Tibial artery (tissue), 4 donors: Measurements from ENCODE around the gene MAP3K14.

ENCODE experiments used
- DNase-seq, 2 donors: peaks; one replicate each; pipeline ENCODE4 v3.0.0-alpha.2; 2019
- H3K27ac ChIP-seq, 2 donors: fragments of 200-600 bp; sonication (generic) in 1 of 2; 1 replicate in 1 of 2; 2 replicates in 1 of 2; pipeline ENCODE4 v1.5.1; 2018 to 2019; ENCODE audit warnings: mild to moderate bottlenecking in 1 of 2
- H3K27me3 ChIP-seq, 2 donors: fragments of 200-600 bp; sonication (generic) in 1 of 2; one replicate each; pipeline versions ENCODE4 v1.5.1 to v1.6.0; 2016 to 2019
- H3K36me3 ChIP-seq, 3 donors: fragments of 200-600 bp; sonication (generic) in 2 of 3; one replicate each; pipeline ENCODE4 v1.5.1; 2016 to 2019; ENCODE audit warnings: mild to moderate bottlenecking in 2 of 3
- H3K4me1 ChIP-seq, 4 donors: fragments of 200-600 bp; sonication (generic) in 2 of 4; 1 replicate in 3 of 4; 2 replicates in 1 of 4; pipeline ENCODE4 v1.5.1; 2016 to 2019
- H3K4me3 ChIP-seq, 2 donors: fragments of 200-600 bp; sonication (generic) in 1 of 2; 1 replicate in 1 of 2; 2 replicates in 1 of 2; pipeline ENCODE4 v1.5.1; 2018 to 2019; ENCODE audit warnings: mild to moderate bottlenecking in 2 of 2
- H3K9me3 ChIP-seq, 3 donors: fragments of 200-600 bp; sonication (generic) in 1 of 3; one replicate each; pipeline ENCODE4 v1.5.1; 2016 to 2019
- intact Hi-C: fragments of 100-400 bp; cut with DNase I; formaldehyde crosslinking; loops from one replicate; pipeline ENCODE4 v1.15.0; 2023; ENCODE audit warnings: low total_unique reads
- TF ChIP-seq, protein P1 (sequence below), 2 experiments: fragments of 200-600 bp in 1 of 2; fragments of 450-650 bp in 1 of 2; IDR thresholded peaks; one replicate each; pipeline ENCODE4 v1.5.1; 2017 to 2019; ENCODE audit warnings: antibody characterized with exemption in 2 of 2, mild to moderate bottlenecking in 1 of 2, moderate library complexity in 1 of 2

The MAP3K14 gene

DNA sequence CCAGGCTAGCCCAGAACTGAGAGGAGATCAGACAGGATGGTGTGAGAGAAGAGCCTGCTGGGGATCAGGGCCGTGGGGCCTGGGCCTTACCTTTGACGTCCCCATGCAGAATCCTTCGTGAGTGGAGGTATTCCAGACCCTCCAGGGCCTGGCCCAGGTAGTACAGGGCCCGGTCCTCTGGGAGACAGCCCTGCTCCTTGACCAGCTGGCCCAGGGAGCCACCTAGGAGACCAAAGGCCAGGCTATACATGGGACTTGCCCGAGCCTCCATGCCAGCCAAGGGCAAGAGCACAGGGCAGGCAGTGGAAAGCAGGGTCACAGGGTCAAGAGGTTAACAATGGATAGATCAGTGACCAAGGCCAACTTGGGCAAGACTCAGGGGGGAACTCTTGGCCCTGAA is 42.8 kb downstream of the MAP3K14 start:
- no peak for DNase-seq

DNA sequence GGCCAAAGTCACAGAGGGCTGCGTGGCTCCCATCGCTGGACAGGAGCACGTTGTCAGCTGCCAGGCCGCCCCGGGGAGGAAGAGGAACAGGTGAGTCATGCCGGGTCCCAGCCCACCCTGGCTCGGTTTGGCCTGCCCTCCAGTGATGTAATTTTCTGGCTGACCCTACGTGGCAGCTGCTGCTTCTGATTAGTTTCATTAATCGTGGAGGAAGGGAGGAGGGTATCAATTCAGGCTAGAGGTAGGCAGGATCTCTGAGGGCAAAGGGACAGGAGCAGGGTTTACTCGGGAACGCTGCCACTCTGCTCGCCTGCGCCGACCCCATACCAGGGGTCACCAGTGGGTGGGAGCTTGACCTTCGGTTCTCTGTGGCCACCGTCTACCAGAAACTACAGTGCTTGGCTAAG is 43.3 kb downstream of the MAP3K14 start:
- intact Hi-C loops = no loop called here
- H3K36me3 ChIP-seq = peaks cover 42 to 61% (median 58%) of the 10 kb centered on the region in 3 donors
- H3K4me3 ChIP-seq = no peak overlapping the region
- H3K27me3 ChIP-seq = no peaks in the 10 kb centered on the region
- H3K4me1 ChIP-seq = peaks cover 3 to 14% (median 12%) of the 10 kb centered on the region in 4 donors
- no peak overlapping the region for H3K27ac ChIP-seq
- TF ChIP-seq, protein P1, sequence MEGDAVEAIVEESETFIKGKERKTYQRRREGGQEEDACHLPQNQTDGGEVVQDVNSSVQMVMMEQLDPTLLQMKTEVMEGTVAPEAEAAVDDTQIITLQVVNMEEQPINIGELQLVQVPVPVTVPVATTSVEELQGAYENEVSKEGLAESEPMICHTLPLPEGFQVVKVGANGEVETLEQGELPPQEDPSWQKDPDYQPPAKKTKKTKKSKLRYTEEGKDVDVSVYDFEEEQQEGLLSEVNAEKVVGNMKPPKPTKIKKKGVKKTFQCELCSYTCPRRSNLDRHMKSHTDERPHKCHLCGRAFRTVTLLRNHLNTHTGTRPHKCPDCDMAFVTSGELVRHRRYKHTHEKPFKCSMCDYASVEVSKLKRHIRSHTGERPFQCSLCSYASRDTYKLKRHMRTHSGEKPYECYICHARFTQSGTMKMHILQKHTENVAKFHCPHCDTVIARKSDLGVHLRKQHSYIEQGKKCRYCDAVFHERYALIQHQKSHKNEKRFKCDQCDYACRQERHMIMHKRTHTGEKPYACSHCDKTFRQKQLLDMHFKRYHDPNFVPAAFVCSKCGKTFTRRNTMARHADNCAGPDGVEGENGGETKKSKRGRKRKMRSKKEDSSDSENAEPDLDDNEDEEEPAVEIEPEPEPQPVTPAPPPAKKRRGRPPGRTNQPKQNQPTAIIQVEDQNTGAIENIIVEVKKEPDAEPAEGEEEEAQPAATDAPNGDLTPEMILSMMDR (IDR thresholded peaks at IDR 0.05) = no peak
- DNase-seq = no peak
- no peaks in the 10 kb centered on the region for H3K9me3 ChIP-seq

More for the DNA sequence above, 42.8 kb downstream of the MAP3K14 start:
- Histone ChIP-seq H3K4me3 (no peak overlapping the region), H3K4me1 (peaks cover 3 to 16% (median 12%) of the 10 kb centered on the region in 4 donors), H3K9me3 (no peaks in the 10 kb centered on the region), H3K27ac (no peak overlapping the region), H3K36me3 (peaks cover 37 to 56% (median 53%) of the 10 kb centered on the region in 3 donors), H3K27me3 (no peaks in the 10 kb centered on the region)
- TF ChIP-seq, protein P1 (IDR thresholded peaks at IDR 0.05) = no peak
- intact Hi-C loops = no loop called here

DNA sequence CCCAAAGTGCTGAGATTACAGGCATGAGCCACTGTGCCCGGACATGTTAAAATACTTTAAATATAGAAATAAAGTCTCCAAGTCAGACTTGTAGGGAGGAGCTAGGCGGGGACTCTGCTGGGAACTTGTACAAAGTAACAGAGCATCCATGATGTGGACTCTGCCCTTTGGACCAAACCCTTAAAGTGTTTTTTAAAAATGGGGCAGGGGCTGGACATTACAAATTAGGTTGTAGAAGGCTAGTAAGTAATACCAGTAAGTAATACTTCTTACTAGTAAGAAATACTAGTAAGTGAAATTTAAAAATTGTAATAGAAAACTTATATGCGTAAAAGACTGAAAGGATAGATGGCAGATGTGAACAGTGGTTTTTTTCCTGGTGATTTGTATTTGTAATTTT is 45.2 kb downstream of the MAP3K14 start:
- intact Hi-C loops = no loop called here

DNA sequence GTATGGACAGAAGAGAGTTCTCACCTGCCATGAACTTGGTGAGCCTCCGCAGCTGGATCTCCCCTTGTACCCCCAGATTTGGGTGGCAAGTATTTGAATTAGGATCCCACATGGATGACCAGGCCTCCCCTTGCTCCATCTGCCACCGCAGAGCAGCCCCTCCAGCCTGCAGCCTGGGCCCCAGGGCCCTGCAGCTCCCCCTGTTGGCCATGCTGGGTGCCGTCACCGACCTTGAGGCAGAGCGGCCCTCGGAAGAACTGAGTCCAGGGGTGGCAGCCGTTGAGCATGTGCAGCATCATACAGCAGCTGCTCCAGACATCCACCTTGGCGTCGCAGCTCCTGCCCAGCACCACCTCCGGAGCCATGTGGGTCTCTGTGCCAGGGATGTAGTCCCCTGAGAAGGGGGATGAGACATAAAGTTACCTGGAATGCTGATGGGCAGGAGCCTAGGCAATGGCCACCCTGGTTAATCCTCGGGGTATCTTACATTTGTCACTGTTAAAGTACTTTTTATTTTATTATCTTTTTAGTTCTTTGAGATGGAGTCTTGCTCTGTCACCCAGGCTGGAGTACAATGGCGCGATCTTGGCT is 45.9 kb downstream of the MAP3K14 start:
- Histone ChIP-seq H3K36me3 (peaks cover 56 to 87% (median 83%) of the 10 kb centered on the region in 3 donors), H3K4me1 (no peaks in the 10 kb centered on the region), H3K27ac (no peak overlapping the region), H3K9me3 (no peaks in the 10 kb centered on the region), H3K4me3 (no peak overlapping the region), H3K27me3 (no peaks in the 10 kb centered on the region)
- TF ChIP-seq, protein P1 (IDR thresholded peaks at IDR 0.05) = peak in 1 of 2 experiments; percentile 21
- intact Hi-C loops = no loop called here
- DNase-seq = no peak

More for the DNA sequence above, 45.2 kb downstream of the MAP3K14 start:
- Histone ChIP-seq H3K27ac (no peak overlapping the region), H3K4me3 (no peak overlapping the region), H3K9me3 (no peaks in the 10 kb centered on the region), H3K36me3 (peaks cover 56 to 80% (median 76%) of the 10 kb centered on the region in 3 donors), H3K4me1 (no peaks in the 10 kb centered on the region), H3K27me3 (no peaks in the 10 kb centered on the region)
- no peak for DNase-seq
- TF ChIP-seq, protein P1 (IDR thresholded peaks at IDR 0.05) = no peak

DNA sequence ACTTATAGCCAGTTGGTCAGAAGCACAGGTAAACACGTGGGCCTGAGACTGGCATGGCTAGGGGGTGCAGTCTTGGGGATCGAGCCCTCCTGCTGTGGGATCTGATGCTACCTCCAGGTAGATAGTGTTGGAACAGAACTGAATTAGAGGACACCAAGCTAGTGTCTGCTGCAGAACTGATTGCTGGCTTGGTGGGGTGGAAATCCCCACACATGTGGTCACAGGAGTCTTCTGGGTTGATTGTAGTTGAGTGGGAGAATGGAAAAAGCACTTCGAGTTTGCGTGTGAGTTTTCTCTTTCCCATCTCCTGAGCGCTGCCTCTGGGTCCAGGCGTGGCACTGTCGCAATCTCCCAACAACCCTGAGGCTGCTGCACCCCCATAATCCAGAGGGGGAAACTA is 46.9 kb downstream of the MAP3K14 start:
- H3K9me3 ChIP-seq = no peaks in the 10 kb centered on the region
- TF ChIP-seq, protein P1 (IDR thresholded peaks at IDR 0.05) = no peak
- no peak overlapping the region for H3K4me3 ChIP-seq
- no peak overlapping the region for H3K27ac ChIP-seq
- H3K27me3 ChIP-seq = no peaks in the 10 kb centered on the region
- intact Hi-C loops = no loop called here
- no peaks in the 10 kb centered on the region for H3K4me1 ChIP-seq
- no peak for DNase-seq
- H3K36me3 ChIP-seq = peaks cover 56 to 97% (median 90%) of the 10 kb centered on the region in 3 donors
